PFSK-1 (cell line): ENCODE measurements around the gene WDR36.

ENCODE experiments used
- FOXP2 ChIP-seq: optimal IDR thresholded peaks from 2 replicates; pipeline ENCODE3; 2011; ENCODE audit warnings: borderline replicate concordance, control low read depth, inconsistent platforms; ENCODE audit not compliant: insufficient read depth; ENCODE audit errors: extremely low read length, extremely low read depth
- POLR2AphosphoS5 ChIP-seq: IDR thresholded peaks from 2 replicates; pipeline ENCODE4 v1.6.1; 2012; ENCODE audit warnings: low read depth, mild to moderate bottlenecking, control low read depth, low read length, moderate library complexity
- SIN3A ChIP-seq: IDR thresholded peaks from 2 replicates; pipeline ENCODE4 v1.6.1; 2012; ENCODE audit warnings: mild to moderate bottlenecking, low read length, moderate library complexity, borderline replicate concordance; ENCODE audit not compliant: insufficient read depth
- TAF1 ChIP-seq: IDR thresholded peaks from 2 replicates; pipeline ENCODE4 v1.6.1; 2012; ENCODE audit warnings: low read length, control low read depth, borderline replicate concordance; ENCODE audit not compliant: insufficient read depth
- TF ChIP-seq, protein P1 (sequence below), 2 experiments: IDR thresholded peaks; 2 replicates each; pipeline versions ENCODE4 v1.6.1 to v1.8.0; 2011 to 2012; ENCODE audit warnings: low read depth in 2 of 2, low read length in 2 of 2, control low read depth in 1 of 2, inconsistent platforms in 1 of 2, mild to moderate bottlenecking in 1 of 2, moderate library complexity in 1 of 2; ENCODE audit not compliant: insufficient read depth in 1 of 2

WDR36 gene

DNA sequence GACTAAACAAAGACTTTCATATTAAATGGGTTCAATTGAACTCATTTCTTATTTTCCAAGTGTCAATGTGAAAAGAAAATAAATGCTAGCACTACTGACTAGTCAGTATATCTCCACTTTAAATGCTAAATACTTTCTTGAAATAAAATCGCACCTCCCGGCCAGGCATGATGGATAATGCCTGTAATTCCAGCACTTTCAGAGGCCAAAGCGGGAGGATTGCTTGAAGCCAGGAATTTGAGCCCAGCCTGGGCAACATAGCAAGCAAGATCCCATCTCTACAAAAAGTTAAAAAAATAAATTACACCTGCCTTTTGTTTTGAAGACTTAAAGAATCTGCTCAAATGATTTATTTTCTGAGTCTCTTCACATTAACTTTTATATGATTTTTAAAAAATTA is 34.7 kb downstream of the WDR36 start:
- TF ChIP-seq, protein P1, sequence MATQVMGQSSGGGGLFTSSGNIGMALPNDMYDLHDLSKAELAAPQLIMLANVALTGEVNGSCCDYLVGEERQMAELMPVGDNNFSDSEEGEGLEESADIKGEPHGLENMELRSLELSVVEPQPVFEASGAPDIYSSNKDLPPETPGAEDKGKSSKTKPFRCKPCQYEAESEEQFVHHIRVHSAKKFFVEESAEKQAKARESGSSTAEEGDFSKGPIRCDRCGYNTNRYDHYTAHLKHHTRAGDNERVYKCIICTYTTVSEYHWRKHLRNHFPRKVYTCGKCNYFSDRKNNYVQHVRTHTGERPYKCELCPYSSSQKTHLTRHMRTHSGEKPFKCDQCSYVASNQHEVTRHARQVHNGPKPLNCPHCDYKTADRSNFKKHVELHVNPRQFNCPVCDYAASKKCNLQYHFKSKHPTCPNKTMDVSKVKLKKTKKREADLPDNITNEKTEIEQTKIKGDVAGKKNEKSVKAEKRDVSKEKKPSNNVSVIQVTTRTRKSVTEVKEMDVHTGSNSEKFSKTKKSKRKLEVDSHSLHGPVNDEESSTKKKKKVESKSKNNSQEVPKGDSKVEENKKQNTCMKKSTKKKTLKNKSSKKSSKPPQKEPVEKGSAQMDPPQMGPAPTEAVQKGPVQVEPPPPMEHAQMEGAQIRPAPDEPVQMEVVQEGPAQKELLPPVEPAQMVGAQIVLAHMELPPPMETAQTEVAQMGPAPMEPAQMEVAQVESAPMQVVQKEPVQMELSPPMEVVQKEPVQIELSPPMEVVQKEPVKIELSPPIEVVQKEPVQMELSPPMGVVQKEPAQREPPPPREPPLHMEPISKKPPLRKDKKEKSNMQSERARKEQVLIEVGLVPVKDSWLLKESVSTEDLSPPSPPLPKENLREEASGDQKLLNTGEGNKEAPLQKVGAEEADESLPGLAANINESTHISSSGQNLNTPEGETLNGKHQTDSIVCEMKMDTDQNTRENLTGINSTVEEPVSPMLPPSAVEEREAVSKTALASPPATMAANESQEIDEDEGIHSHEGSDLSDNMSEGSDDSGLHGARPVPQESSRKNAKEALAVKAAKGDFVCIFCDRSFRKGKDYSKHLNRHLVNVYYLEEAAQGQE (IDR thresholded peaks at IDR 0.05; ENCODE audit: insufficient read depth in 1 of 2, low read depth in 2 of 2, low read length in 2 of 2) = no peak
- no peak for TF ChIP-seq TAF1
- no peak for TF ChIP-seq FOXP2
- no peak for TF ChIP-seq SIN3A
- TF ChIP-seq POLR2AphosphoS5 = no peak

DNA sequence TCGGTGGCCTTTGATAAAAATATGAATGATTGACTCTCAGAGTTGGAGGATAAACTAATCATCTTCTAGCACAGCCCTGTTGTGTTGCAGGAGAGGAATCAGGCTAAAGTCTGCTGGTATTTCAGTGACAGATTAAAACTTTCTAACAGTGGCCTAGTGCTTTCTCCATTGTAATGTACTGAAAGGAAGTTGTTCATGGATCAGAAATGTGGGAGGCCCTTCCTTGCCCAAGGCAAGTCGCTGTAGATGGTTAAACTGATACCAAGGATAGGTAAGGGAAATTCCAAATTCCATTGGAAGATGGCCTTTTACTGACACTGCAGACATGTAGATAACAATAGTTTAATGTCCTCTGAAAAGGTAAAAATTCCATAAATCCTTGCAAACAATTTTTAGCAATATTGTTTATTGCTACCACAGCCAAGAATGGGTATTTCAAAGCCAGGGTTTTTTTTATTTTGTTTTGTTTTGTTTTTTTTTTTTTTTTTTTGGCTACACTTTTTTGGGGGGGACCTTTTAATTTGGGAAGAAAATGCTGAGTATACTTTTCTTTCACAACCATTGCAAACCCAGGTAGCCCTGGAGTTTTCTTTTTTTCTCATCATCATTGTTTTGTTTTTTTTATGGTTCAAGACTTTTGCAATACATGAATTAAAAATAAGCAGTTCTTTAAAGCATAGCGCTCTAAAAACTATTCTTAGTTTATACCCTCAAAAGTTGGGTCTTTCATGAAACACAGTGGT is 35.5 kb downstream of the WDR36 start:
- no peak for TF ChIP-seq SIN3A
- no peak for TF ChIP-seq POLR2AphosphoS5
- no peak for TF ChIP-seq FOXP2
- TF ChIP-seq, protein P1 (IDR thresholded peaks at IDR 0.05; ENCODE audit: insufficient read depth in 1 of 2, low read depth in 2 of 2, low read length in 2 of 2) = no peak
- no peak for TF ChIP-seq TAF1

DNA sequence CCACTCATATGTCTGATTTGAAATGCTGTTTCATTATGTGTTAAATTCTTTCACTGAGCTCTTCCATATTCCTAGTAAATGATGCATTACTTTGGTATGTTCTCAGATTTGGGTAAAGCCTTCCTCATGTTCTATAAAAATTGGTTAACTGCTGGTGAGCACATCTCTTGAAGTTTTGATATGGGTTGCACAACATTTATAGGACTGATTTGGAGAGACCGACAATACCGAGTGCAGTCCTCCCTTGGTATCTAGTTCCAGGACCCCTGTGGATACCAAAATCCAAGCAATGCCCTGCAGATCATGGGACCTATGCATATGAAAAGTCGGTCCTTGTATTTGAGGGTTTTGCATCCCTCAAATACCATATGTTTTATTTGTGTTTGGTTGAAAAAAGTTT is 37.8 kb downstream of the WDR36 start:
- TF ChIP-seq, protein P1 (IDR thresholded peaks at IDR 0.05; ENCODE audit: insufficient read depth in 1 of 2, low read depth in 2 of 2, low read length in 2 of 2) = no peak
- no peak for TF ChIP-seq FOXP2
- no peak for TF ChIP-seq POLR2AphosphoS5
- TF ChIP-seq TAF1 = no peak
- no peak for TF ChIP-seq SIN3A

DNA sequence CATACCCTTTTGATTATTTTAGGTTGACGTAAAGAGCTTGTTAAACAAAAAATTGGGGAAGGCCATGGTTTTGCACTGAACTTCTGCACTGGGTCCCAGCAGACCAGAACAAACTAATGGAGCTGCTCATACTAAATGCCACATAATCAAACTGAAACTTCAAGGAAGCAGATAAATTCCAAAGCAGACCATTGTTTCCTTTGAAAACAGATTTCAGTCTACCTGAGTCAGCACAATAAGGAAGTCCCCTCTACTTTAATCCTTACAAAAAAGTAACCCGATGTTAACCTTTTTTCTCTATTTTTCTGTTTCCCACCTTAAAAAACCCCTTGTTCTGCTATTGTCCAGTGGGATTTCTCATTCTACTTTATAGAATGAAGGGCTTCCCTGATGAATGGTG is 39.2 kb downstream of the WDR36 start:
- TF ChIP-seq, protein P1 (IDR thresholded peaks at IDR 0.05; ENCODE audit: insufficient read depth in 1 of 2, low read depth in 2 of 2, low read length in 2 of 2) = no peak
- no peak for TF ChIP-seq POLR2AphosphoS5
- TF ChIP-seq TAF1 = no peak
- TF ChIP-seq SIN3A = no peak
- TF ChIP-seq FOXP2 = no peak
